Activated CD8-positive, alpha-beta memory T cell treated with anti-CD3 and anti-CD28 coated beads for 36 hours (primary cell): ENCODE data around the gene DERL2. TPM values are rescaled to one million over a fixed set of nuclear protein-coding genes. Genes with fewer than 3 reads are reported as not detected.

Experiments
- total RNA-seq, 2 experiments: library from RNA; stranded (reverse); gene quantifications; one replicate each; pipeline ENCODE4 v1.2.3, GENCODE V29; 2021

Gene DERL2
- total RNA-seq, 2 experiments from 2014 or later = 87.5 to 89.4 TPM

Other genes starting within 250 kb of the DERL2 start
- gene RABEP1, start 203.9 kb downstream of the DERL2 start, total RNA-seq = 10 to 100 TPM; 58.8 to 59.1 TPM
- gene NUP88, start 66.5 kb downstream of the DERL2 start, total RNA-seq = 100 to 1,000 TPM; 145 to 164 TPM
- gene RPAIN, start 66.0 kb downstream of the DERL2 start, total RNA-seq = 10 to 100 TPM; 52.4 to 53.7 TPM
- 100 to 1,000 TPM; 568 to 572 TPM for gene C1QBP, start 47.0 kb downstream of the DERL2 start, total RNA-seq
- 10 to 100 TPM; 52.7 to 53.5 TPM for gene DHX33, start 17.2 kb downstream of the DERL2 start, total RNA-seq
- 10 to 100 TPM; 41.3 to 44.1 TPM for gene MIS12, start 388 bp upstream of the DERL2 start, total RNA-seq
- gene NLRP1, start 98.3 kb upstream of the DERL2 start, total RNA-seq = 10 to 100 TPM; 19.1 to 21.8 TPM